Measurements from ENCODE around the gene GLG1.
A peak's percentile ranks its signal among the peaks of the same experiment; 100 is the strongest.

Gene GLG1

DNA sequence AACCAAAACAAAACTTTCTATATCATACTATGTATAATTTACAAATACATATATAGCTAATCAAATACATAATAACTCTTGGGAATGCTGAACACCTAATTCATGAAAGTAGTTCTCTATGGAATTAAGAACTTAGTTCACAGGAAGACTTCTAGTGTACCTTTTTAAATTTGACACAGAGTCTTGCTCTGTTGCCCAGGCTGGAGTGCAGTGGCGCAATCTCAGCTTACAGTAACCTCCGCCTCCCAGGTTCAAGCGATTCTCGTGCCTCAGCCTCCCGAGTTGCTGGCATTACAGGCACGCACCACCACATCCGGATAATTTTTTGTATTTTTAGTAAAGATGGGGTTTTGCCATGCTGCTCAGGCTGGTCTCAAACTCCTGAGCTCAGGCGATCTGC is 35.1 kb upstream of the GLG1 start:
- no peak overlapping the region for H3K27ac ChIP-seq
- TF ChIP-seq, protein P1, sequence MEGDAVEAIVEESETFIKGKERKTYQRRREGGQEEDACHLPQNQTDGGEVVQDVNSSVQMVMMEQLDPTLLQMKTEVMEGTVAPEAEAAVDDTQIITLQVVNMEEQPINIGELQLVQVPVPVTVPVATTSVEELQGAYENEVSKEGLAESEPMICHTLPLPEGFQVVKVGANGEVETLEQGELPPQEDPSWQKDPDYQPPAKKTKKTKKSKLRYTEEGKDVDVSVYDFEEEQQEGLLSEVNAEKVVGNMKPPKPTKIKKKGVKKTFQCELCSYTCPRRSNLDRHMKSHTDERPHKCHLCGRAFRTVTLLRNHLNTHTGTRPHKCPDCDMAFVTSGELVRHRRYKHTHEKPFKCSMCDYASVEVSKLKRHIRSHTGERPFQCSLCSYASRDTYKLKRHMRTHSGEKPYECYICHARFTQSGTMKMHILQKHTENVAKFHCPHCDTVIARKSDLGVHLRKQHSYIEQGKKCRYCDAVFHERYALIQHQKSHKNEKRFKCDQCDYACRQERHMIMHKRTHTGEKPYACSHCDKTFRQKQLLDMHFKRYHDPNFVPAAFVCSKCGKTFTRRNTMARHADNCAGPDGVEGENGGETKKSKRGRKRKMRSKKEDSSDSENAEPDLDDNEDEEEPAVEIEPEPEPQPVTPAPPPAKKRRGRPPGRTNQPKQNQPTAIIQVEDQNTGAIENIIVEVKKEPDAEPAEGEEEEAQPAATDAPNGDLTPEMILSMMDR (conservative IDR thresholded peaks at IDR 0.05): no peak

DNA sequence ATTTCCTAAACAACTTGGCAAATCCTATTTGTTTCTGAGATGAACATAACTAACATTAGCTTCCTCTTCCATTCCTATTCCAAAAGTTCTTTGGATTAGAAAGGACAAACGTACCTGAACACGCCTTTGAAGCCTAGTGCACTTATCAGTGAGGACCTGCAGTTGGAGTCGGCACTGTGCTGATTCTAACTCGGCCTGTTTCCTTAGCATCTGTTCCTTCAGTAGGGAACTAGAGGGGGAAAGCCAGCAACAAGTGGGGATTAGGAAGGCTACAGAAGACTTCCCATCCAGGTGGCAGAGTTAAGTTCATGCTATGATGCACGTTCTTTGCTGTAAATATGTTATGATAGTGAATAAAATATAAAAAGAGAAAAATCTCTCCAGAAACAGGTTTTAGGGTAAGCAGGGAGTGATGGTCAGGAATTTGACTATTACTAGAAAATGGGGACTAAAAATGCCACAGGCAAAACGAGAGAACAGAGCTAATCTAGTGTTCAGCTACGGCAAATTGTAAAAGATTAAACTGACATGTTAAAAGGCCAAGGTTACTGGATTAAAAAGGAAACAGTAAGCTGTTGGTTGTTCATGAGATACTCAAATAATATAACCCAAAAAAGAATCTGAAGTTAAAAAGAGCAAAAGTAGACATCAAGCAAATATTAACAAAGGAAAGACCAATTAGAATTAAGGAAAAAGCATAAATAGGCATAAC is 31.0 kb upstream of the GLG1 start:
- TF ChIP-seq, protein P1 (conservative IDR thresholded peaks at IDR 0.05): no peak
- no peak overlapping the region for H3K27ac ChIP-seq

DNA sequence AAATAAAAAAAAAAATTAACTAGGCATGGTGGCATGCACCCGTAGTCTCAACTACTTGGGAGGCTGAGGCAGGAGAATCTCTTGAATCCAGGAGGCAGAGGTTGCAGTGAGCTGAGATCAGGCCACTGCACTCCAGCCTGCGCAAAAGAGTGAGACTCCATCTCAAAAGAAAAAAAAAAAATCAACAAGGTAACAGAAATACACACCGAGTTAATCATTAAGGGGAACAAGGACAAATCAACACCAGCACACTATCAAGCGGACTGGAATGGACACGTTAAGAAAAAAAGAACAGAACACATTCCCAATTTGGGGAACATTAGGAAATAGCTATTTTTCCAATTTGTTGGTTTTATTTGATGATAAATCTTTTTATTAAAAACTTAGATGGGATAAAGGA is 28.4 kb upstream of the GLG1 start:
- TF ChIP-seq, protein P1 (conservative IDR thresholded peaks at IDR 0.05): no peak
- no peak overlapping the region for H3K27ac ChIP-seq

GRCh38 chr16:74633686-74634085 is 26.8 kb upstream of the GLG1 start:
- TF ChIP-seq, protein P1 (conservative IDR thresholded peaks at IDR 0.05): no peak
- no peak overlapping the region for H3K27ac ChIP-seq

DNA sequence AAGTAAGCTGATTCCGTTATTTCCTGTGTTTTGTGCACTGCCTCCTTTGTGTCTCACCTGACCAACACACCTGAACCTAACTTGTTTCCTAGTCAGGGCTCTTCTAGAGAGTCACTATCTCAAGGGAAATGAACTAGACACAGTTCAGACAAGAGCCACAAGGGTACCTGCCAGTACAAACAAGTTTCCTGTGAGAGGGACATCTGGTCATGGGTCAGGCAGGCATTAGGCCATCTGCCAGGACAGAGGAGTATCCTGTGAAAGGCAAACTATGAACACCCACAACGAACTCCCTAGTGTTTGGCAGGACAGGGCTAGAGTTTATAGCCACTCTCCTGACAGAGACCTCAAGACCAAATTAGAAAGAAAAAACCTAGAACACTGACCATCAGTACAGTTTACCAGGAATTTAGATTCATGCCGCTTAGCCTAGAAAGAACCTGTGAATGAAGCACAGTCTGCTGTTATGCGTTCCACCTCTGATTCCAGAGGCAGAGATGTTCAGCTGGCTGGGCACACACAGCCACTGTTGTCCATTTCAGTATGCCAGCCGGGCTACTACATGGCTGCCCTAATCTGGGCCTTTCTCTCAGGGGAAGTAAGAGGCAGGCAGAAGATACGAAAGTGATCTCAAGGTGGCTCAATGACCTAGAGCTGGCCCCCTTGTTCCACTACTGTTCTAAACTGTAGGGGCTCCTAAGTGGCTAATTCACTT is 20.7 kb upstream of the GLG1 start:
- TF ChIP-seq, protein P1 (conservative IDR thresholded peaks at IDR 0.05): no peak; the same call in 1 of the 2 replicates
- H3K27ac ChIP-seq: peak overlapping the region; percentile 55

DNA sequence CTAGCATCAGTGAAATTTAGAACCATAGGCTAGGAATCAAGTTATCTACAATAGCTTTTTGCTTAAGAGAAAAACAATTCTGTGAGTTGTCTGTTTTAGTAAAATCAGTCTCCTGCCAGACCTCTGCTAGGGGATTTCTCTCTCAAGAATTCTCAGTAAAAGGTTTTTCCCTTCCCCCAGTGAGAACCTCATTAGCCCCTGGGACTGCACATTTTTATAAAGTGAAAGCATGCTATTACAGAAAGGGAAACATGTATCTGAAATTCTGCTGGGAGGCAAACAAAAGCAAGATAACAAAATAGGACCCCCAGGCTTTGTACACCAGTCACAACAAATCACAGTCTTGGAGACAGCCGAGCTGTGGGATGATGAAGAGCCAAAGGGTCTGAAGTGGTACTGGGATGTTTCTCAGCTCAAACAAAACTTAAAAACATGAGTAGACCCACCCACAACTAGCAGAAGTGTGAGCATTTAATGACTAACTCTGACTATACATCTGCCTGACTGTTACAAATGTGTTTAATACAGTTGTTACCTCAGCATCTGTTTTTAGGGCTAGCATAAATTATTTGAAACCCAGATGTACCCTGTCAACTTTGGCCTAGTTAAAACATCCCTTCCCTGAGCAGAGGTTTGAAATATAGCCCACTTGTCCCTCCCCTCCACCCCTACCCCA is 20.0 kb upstream of the GLG1 start:
- TF ChIP-seq, protein P1 (conservative IDR thresholded peaks at IDR 0.05): no peak
- H3K27ac ChIP-seq: peak overlapping the region; percentile 55
